HL-60 (cell line): Measurements from ENCODE around the gene DOC2A.

Source experiments
- DNase-seq, 2 experiments: peaks; one replicate each; pipeline ENCODE4 v3.0.0-alpha.2; 2010 to 2020; ENCODE audit warnings: low read depth in 1 of 2, low spot score in 1 of 2
- H3K27ac ChIP-seq: fragments of 250-450 bp; sonication (Bioruptor Pico); replicated peaks from 2 replicates; pipeline ENCODE4 v1.5.1; 2020; ENCODE audit warnings: mild to moderate bottlenecking, moderate library complexity
- H3K27me3 ChIP-seq: fragments of 250-450 bp; sonication (Bioruptor Pico); 2 replicates; pipeline ENCODE4 v1.5.1; 2021; ENCODE audit warnings: mild to moderate bottlenecking, moderate library complexity; ENCODE audit not compliant: insufficient read depth, poor library complexity, severe bottlenecking
- H3K4me3 ChIP-seq: replicated peaks from 2 replicates; pipeline ENCODE4 v1.5.1; 2011; ENCODE audit warnings: mild to moderate bottlenecking, control low read depth, low read length; ENCODE audit not compliant: insufficient read depth
- GABPA ChIP-seq: IDR thresholded peaks from 2 replicates; pipeline ENCODE4 v1.6.1; 2012; ENCODE audit warnings: low read depth
- POLR2AphosphoS5 ChIP-seq: IDR thresholded peaks from 2 replicates; pipeline ENCODE4 v1.6.1; 2012; ENCODE audit warnings: low read depth
- SPI1 ChIP-seq: IDR thresholded peaks from 2 replicates; pipeline ENCODE4 v1.6.1; 2012; ENCODE audit warnings: low read depth, mild to moderate bottlenecking, borderline replicate concordance
- long read RNA-seq: library from polyadenylated mRNA; unstranded; transcript quantifications from one replicate; pipeline ENCODE4 v2.0.0, GENCODE V29; 2020
- TF ChIP-seq, protein P1 (sequence below): IDR thresholded peaks from 2 replicates; pipeline ENCODE4 v1.6.1; 2012; ENCODE audit warnings: low read depth; ENCODE audit not compliant: insufficient replicate concordance
- TF ChIP-seq, protein P2 (sequence below): IDR thresholded peaks from one replicate; pipeline ENCODE4 v1.5.1; 2011; ENCODE audit warnings: low read length, control low read depth, inconsistent platforms; ENCODE audit not compliant: insufficient read depth

The DOC2A gene
- long read RNA-seq, partial matches to known transcripts = 3 of 8 reads
- long read RNA-seq, other reads (novel, unspliced or antisense) = 4 of 8 reads

DNA sequence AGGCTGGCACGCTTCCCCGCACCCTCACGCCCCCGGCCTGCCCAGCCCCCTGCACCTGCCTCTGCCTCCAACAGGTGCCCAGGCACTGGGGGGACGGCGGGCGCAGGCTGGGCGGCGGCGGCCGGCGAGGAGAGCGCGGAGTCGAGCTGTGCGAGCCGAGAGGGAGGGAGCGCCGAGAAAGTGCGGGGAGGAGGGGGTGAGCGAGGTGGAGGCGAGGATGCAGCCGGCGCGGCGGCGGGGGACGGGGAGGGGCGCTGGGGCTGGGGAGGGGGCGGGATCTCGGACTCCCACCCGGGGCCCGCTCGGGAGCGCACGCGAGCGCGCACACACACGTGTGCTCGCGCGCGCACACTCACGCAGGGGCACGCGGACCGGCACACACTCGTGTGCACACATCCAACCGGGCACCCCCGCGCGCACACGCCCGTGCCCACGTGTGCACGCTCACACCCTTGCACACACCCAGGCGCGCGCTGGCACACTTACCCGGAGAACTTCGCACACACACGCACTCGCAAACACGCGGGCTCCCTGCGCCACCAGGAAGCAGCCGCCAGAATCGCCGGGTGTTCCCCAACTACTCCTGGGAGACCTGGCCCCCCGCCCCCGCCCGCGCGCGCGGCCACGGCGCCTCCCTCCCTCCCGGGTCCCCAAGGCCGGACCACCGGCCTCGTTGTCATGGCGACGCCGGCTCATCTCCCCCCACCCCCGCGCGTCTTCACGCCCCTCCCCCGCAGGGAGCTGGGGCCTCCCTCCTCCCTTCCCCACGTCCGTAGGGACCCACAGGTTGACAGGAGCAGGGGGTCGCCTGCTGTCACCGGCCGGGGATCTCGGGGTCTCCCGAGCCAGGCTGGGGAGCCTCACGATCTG lies at the start of gene DOC2A:
DOC2A (minus strand) TSS at position 184 of the 870 bp plus-strand sequence. CDS start 805 bp downstream, outside the sequence.
- TF ChIP-seq POLR2AphosphoS5 = no peak
- TF ChIP-seq, protein P1, sequence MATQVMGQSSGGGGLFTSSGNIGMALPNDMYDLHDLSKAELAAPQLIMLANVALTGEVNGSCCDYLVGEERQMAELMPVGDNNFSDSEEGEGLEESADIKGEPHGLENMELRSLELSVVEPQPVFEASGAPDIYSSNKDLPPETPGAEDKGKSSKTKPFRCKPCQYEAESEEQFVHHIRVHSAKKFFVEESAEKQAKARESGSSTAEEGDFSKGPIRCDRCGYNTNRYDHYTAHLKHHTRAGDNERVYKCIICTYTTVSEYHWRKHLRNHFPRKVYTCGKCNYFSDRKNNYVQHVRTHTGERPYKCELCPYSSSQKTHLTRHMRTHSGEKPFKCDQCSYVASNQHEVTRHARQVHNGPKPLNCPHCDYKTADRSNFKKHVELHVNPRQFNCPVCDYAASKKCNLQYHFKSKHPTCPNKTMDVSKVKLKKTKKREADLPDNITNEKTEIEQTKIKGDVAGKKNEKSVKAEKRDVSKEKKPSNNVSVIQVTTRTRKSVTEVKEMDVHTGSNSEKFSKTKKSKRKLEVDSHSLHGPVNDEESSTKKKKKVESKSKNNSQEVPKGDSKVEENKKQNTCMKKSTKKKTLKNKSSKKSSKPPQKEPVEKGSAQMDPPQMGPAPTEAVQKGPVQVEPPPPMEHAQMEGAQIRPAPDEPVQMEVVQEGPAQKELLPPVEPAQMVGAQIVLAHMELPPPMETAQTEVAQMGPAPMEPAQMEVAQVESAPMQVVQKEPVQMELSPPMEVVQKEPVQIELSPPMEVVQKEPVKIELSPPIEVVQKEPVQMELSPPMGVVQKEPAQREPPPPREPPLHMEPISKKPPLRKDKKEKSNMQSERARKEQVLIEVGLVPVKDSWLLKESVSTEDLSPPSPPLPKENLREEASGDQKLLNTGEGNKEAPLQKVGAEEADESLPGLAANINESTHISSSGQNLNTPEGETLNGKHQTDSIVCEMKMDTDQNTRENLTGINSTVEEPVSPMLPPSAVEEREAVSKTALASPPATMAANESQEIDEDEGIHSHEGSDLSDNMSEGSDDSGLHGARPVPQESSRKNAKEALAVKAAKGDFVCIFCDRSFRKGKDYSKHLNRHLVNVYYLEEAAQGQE = no peak
- TF ChIP-seq SPI1 = no peak
- TF ChIP-seq, protein P2, sequence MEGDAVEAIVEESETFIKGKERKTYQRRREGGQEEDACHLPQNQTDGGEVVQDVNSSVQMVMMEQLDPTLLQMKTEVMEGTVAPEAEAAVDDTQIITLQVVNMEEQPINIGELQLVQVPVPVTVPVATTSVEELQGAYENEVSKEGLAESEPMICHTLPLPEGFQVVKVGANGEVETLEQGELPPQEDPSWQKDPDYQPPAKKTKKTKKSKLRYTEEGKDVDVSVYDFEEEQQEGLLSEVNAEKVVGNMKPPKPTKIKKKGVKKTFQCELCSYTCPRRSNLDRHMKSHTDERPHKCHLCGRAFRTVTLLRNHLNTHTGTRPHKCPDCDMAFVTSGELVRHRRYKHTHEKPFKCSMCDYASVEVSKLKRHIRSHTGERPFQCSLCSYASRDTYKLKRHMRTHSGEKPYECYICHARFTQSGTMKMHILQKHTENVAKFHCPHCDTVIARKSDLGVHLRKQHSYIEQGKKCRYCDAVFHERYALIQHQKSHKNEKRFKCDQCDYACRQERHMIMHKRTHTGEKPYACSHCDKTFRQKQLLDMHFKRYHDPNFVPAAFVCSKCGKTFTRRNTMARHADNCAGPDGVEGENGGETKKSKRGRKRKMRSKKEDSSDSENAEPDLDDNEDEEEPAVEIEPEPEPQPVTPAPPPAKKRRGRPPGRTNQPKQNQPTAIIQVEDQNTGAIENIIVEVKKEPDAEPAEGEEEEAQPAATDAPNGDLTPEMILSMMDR = no peak
- no peak for TF ChIP-seq GABPA
- DNase-seq = peak; percentile 28 to 81
- Histone ChIP-seq H3K4me3 (peak within 1 kb of the TSS; percentile 64), H3K27ac (no peak within 1 kb of the TSS), H3K27me3 (no peaks in the 10 kb centered on the region)

DNA sequence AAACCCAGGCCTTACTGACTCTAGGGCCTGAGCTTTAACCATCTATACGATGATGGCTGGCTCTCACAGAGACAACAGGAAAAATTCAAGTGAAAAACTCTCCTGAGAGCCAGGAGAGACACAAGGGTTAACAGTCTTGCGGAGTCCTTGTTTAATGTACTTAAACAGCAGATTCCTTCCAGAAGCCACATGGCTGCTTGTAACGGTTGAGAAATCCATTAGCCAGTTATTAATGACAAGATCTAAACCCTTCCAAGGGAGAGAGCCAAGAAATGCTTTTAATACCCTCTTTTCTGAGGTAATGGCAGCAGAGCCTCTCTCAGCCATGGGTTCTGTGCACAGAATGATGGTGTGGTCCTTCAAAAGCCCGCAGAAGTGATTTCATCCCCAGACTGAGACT lies 49.5 kb upstream of the DOC2A start:
- DNase-seq = no peak
- TF ChIP-seq SPI1 = no peak
- TF ChIP-seq, protein P2 = no peak
- TF ChIP-seq GABPA = no peak
- no peak for TF ChIP-seq POLR2AphosphoS5
- TF ChIP-seq, protein P1 = no peak
- H3K27ac ChIP-seq = no peak overlapping the region
- H3K27me3 ChIP-seq = no peaks in the 10 kb centered on the region
- no peak overlapping the region for H3K4me3 ChIP-seq

DNA sequence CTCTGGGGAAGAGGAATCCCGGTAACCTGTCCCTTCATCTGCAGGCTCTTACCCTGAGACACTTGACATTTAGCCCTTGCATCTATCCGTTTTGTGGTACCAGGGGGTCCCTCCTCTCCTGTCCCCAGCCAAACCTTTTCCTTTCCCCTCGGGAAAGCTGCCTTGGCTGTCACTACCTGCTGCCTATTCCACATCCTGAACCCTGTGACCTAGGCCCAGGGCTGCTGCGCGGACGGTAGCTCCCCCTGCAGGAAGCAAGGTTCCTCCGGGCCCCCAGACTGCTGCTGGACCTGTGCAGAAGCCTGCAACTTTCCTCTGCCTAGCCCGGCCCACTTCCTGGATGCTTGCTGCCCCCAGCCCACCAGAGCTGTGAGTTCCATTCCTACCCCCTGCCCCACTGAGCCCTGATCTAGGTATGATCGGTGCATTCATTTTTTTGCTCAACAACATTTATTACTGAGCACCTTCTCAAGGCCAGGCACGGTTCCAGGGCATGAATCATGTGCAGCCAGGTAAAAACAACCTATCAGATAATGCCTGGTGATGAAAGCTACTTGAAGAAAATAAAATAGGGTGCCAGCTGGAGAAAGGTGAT lies 44.2 kb upstream of the DOC2A start:
- peak in 1 of 2 experiments; percentile 61 for DNase-seq
- Histone ChIP-seq H3K27me3 (no peaks in the 10 kb centered on the region), H3K27ac (no peak overlapping the region), H3K4me3 (no peak overlapping the region)
- TF ChIP-seq, protein P2 = peak; percentile 71
- TF ChIP-seq SPI1 = no peak
